NB4 (cell line): Measurements from ENCODE around the gene IGF1.

ENCODE experiments used
- POLR2A ChIP-seq: IDR thresholded peaks from 2 replicates; pipeline ENCODE4 v1.6.1; 2011; ENCODE audit warnings: mild to moderate bottlenecking; ENCODE audit not compliant: insufficient read length; ENCODE audit errors: extremely low read depth
- TF ChIP-seq, protein P1 (sequence below): IDR thresholded peaks from one replicate; pipeline ENCODE4 v1.5.1; 2012; ENCODE audit warnings: low read depth, low read length

DNA sequence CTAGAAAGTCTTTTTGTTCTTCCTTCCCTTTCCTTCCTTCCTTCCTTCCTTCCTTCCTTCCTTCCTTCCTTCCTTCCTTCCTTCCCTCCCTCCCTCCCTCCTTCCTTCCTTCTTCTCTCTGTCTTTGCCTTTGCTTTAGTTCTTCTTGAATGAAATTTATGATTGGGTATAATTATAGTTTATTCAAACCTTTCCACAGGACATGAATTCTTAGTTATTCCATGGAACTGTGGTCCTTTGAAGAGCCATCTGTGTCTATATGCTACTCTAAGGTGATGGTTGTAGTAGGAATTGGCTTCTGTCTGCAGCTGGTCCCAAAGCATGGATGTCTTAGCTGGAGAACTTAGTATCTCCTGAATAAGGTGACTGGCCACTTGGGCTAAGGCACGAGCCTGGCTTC lies 64.8 kb downstream of the IGF1 start:
- TF ChIP-seq, protein P1, sequence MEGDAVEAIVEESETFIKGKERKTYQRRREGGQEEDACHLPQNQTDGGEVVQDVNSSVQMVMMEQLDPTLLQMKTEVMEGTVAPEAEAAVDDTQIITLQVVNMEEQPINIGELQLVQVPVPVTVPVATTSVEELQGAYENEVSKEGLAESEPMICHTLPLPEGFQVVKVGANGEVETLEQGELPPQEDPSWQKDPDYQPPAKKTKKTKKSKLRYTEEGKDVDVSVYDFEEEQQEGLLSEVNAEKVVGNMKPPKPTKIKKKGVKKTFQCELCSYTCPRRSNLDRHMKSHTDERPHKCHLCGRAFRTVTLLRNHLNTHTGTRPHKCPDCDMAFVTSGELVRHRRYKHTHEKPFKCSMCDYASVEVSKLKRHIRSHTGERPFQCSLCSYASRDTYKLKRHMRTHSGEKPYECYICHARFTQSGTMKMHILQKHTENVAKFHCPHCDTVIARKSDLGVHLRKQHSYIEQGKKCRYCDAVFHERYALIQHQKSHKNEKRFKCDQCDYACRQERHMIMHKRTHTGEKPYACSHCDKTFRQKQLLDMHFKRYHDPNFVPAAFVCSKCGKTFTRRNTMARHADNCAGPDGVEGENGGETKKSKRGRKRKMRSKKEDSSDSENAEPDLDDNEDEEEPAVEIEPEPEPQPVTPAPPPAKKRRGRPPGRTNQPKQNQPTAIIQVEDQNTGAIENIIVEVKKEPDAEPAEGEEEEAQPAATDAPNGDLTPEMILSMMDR = no peak
- no peak for TF ChIP-seq POLR2A
